ENCODE measurements around the gene KCNMA1. TPM values are rescaled to one million over a fixed set of nuclear protein-coding genes. Genes with fewer than 3 reads are reported as not detected.

The KCNMA1 gene
- total and polyA plus RNA-seq, 10 of the 15 experiments (the other 5 are each of a cell fraction or from before 2014, with no cell fraction given): 8.5 to 77.0 (median 21.3) TPM

DNA sequence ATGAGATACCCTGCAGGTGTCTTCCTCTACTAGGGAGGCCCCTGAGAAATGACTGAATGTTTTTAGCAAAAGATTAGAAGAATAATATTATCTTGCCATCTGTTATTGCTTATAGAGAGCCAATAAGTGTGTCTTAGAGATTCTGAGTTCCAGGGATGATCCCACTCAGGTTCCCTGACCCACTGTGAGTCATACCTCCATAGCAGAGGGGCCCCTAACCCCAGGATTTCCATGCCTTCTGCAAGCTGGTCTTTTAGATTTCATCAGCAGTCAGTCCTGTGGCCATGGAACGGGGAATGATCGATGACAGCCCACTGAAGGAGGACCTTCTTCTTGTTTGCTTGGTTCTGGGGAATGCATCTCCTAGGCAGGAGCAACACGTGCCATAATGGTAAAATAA, 333.4 kb downstream of the KCNMA1 start (continued):
- no peak for TF ChIP-seq TCF12 (IDR thresholded peaks at IDR 0.05; ENCODE audit: low read depth, low read length)
- TF ChIP-seq, protein P1, sequence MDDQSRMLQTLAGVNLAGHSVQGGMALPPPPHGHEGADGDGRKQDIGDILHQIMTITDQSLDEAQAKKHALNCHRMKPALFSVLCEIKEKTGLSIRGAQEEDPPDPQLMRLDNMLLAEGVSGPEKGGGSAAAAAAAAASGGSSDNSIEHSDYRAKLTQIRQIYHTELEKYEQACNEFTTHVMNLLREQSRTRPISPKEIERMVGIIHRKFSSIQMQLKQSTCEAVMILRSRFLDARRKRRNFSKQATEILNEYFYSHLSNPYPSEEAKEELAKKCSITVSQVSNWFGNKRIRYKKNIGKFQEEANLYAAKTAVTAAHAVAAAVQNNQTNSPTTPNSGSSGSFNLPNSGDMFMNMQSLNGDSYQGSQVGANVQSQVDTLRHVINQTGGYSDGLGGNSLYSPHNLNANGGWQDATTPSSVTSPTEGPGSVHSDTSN (IDR thresholded peaks at IDR 0.05; ENCODE audit: insufficient replicate concordance, low read depth, low read length): no peak
- no peak for TF ChIP-seq HDGF (IDR thresholded peaks at IDR 0.05)
- no peak for TF ChIP-seq KDM1A (IDR thresholded peaks at IDR 0.05; ENCODE audit: borderline replicate concordance)
- no peak for TF ChIP-seq LARP7 (IDR thresholded peaks at IDR 0.05)
- TF ChIP-seq MYB (IDR thresholded peaks at IDR 0.05; ENCODE audit: borderline replicate concordance, low read depth, low read length): no peak
- TF ChIP-seq ZBED1 (IDR thresholded peaks at IDR 0.05; ENCODE audit: borderline replicate concordance): no peak
- TF ChIP-seq, protein P2, sequence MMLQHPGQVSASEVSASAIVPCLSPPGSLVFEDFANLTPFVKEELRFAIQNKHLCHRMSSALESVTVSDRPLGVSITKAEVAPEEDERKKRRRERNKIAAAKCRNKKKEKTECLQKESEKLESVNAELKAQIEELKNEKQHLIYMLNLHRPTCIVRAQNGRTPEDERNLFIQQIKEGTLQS (IDR thresholded peaks at IDR 0.05; ENCODE audit: borderline replicate concordance, extremely low read depth, low read depth, low read length): no peak
- TF ChIP-seq ZNF384 (IDR thresholded peaks at IDR 0.05; ENCODE audit: borderline replicate concordance, low read depth, low read length): no peak
- TF ChIP-seq STAT3 (IDR thresholded peaks at IDR 0.05; ENCODE audit: low read depth, low read length): no peak

DNA sequence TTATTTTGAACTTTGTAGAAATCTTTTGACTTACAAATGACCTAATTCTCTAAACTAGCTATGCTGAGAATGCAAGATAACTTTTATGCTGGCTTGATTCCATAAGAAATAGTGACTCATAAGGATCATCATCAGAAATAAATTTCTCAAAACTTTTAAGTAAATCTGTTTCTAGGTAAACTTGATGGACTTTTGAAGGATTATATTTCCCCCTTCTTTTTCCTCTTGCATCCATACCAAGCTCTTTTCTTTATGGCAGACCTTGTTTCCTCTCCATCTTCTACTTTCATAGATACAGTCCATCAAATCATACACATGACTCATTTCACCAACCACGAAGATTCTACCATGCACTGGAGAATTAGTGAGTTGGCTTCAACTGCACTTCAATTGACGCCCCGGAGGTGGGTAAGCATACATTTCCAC, 336.3 kb downstream of the KCNMA1 start:
- no peak overlapping the region for H3K4me3 ChIP-seq
- BruUV-seq (replicated peaks): no TSS peak
- WGBS (ENCODE audit: insufficient coverage, insufficient replicate concordance, low lambda C conversion rate, missing lambda C conversion rate): 64% methylated on average over 3 of the region's 3 CpGs
- POLR2A ChIA-PET: no interaction called here
- RAD21 ChIA-PET (ENCODE audit: unreplicated experiment): interaction anchor here (1.1 kb wide), 1 partner anchor 126 kb away, joined by 3 read pairs; no protein-coding TSS in a partner anchor
- no peaks in the 10 kb centered on the region for H4K20me1 ChIP-seq (ENCODE audit: control insufficient read depth, insufficient read depth)
- in situ Hi-C loops (cut with MboI) (no loop called here), intact Hi-C loops (cut with micrococcal nuclease; ENCODE audit: unreplicated experiment) (no loop called here)
- FAIRE-seq (no peak), ATAC-seq (no peak), DNase-seq (ENCODE audit: low read depth, low spot score) (no peak)
- SMC1A ChIA-PET (ENCODE audit: uncharacterized antibody, unreplicated experiment): interaction anchor here (1.0 to 1.9 kb wide), 3 partner anchors 10 to 38 kb away, joined by 4 to 6 read pairs (median 5); no protein-coding TSS in a partner anchor
- H3K4me2 ChIP-seq (ENCODE audit: control insufficient read depth, insufficient read depth): no peak overlapping the region
- no peak overlapping the region for H2AFZ ChIP-seq (ENCODE audit: control insufficient read depth, low read depth, low read length)
- H3K27me3 ChIP-seq (replicated peaks in 1 of 2; ENCODE audit: control insufficient read depth in 2 of 2, insufficient read depth in 2 of 2, low read length in 1 of 2): no peaks in the 10 kb centered on the region
- no peaks in the 10 kb centered on the region; the same call in 2 of the 3 replicates for H3K9me3 ChIP-seq (replicated peaks; ENCODE audit: control insufficient read depth, insufficient read depth, low read length)
- H3K27ac ChIP-seq (ENCODE audit: control insufficient read depth, insufficient read depth): no peak overlapping the region
- no peaks in the 10 kb centered on the region for H3K4me1 ChIP-seq (ENCODE audit: control insufficient read depth, insufficient read depth, low read length)
- no peaks in the 10 kb centered on the region for H3K79me2 ChIP-seq (ENCODE audit: control insufficient read depth, insufficient read depth, low read length)
- H3K9ac ChIP-seq (ENCODE audit: control insufficient read depth, insufficient read depth, low read length): no peak overlapping the region
- no peaks in the 10 kb centered on the region for H3K36me3 ChIP-seq (ENCODE audit: control insufficient read depth in 2 of 2, insufficient read depth in 2 of 2, low read length in 1 of 2)
- CTCF ChIA-PET: interaction anchor here (1.0 kb wide), 1 partner anchor 338 kb away, joined by 4 read pairs; no protein-coding TSS in a partner anchor
- TF ChIP-seq ZBTB11 (CRISPR knock-in tag; IDR thresholded peaks at IDR 0.05) (no peak), MYB (IDR thresholded peaks at IDR 0.05; ENCODE audit: borderline replicate concordance, low read depth, low read length) (no peak), YY1 (IDR thresholded peaks at IDR 0.05; ENCODE audit: low read depth, low read length) (no peak), NR2C1 (IDR thresholded peaks at IDR 0.05) (no peak), ZBED1 (IDR thresholded peaks at IDR 0.05; ENCODE audit: borderline replicate concordance) (no peak), MTA2 (IDR thresholded peaks at IDR 0.05; ENCODE audit: low read depth) (no peak), NFYA (IDR thresholded peaks at IDR 0.05; ENCODE audit: borderline replicate concordance, low read depth, low read length) (no peak), PAX8 (IDR thresholded peaks at IDR 0.05) (no peak), EZH2 (IDR thresholded peaks at IDR 0.05; ENCODE audit: borderline replicate concordance, control insufficient read depth, low read depth, low read length) (no peak), ZZZ3 (IDR thresholded peaks at IDR 0.05; ENCODE audit: control insufficient read depth, insufficient read length, low read depth) (no peak)
